B cell (primary cell): ENCODE measurements around the gene ESRRB.

Experiments
- CTCF ChIP-seq: fragments of 200-600 bp; IDR thresholded peaks from one replicate; pipeline ENCODE4 v1.8.0; 2022; ENCODE audit warnings: antibody characterized with exemption, mild to moderate bottlenecking
- EZH2 ChIP-seq: IDR thresholded peaks from 2 replicates; pipeline ENCODE4 v1.6.1; 2012; ENCODE audit warnings: borderline replicate concordance, low read depth, mild to moderate bottlenecking, moderate library complexity, low read length; ENCODE audit not compliant: insufficient read depth, poor library complexity, severe bottlenecking

GRCh38 chr14:76426161-76426696 is 50.3 kb downstream of the ESRRB start:
- TF ChIP-seq CTCF: no peak
- no peak for TF ChIP-seq EZH2
